H1 (cell line): ENCODE results near the gene LRP3. TPM values are rescaled to one million over a fixed set of nuclear protein-coding genes. Genes with fewer than 3 reads are reported as not detected.

ENCODE experiments used
- CTCF ChIA-PET: fragments of 300-600 bp; sonication (Branson Sonifier 250); formaldehyde crosslinking; loops from one replicate; lab custom pipeline; 2021; ENCODE audit not compliant: partially characterized antibody; lab: Charles Lee
- POLR2A ChIA-PET: fragments of 300-600 bp; sonication (Branson Sonifier 250); formaldehyde crosslinking; loops from one replicate; lab custom pipeline; 2021; ENCODE audit warnings: inconsistent platforms; ENCODE audit not compliant: partially characterized antibody; lab: Charles Lee
- DNase-seq, 2 experiments: peaks; one replicate each; pipeline versions ENCODE4 v3.0.0 to v3.0.0-alpha.2; 2010 to 2022; ENCODE audit warnings: low spot score in 2 of 2, low read depth in 1 of 2, mixed read lengths in 1 of 2
- FAIRE-seq: peaks from 2 replicates; lab custom pipeline; 2011; peaks lifted over from hg19 to GRCh38; lab: Jason Lieb, UNC
- H2AFZ ChIP-seq: 2 replicates; pipeline ENCODE4 v1.8.1; 2012; ENCODE audit warnings: low read length, inconsistent platforms
- H2AK5ac ChIP-seq: 2 replicates; pipeline ENCODE4 v1.6.1; 2013; ENCODE audit warnings: low read depth, low read length
- H2BK120ac ChIP-seq: replicated peaks from 2 replicates; pipeline ENCODE3; 2013; ENCODE audit warnings: low read depth, low read length, inconsistent platforms
- H2BK12ac ChIP-seq: 2 replicates; pipeline ENCODE4 v1.6.1; 2013; ENCODE audit warnings: low read depth, low read length
- H2BK15ac ChIP-seq: 2 replicates; pipeline ENCODE4 v1.6.1; 2013; ENCODE audit warnings: low read length
- H2BK20ac ChIP-seq: 2 replicates; pipeline ENCODE4 v1.6.1; 2013; ENCODE audit warnings: low read length
- H2BK5ac ChIP-seq: 2 replicates; pipeline ENCODE4 v1.6.1; 2013; ENCODE audit warnings: low read depth, low read length
- H3K14ac ChIP-seq: 2 replicates; pipeline ENCODE4 v1.6.1; 2013; ENCODE audit warnings: inconsistent platforms; ENCODE audit not compliant: insufficient read length
- H3K18ac ChIP-seq: 2 replicates; pipeline ENCODE4 v1.6.1; 2013; ENCODE audit warnings: low read length; ENCODE audit errors: extremely low read depth
- H3K23ac ChIP-seq: 2 replicates; pipeline ENCODE4 v1.6.1; 2013; ENCODE audit warnings: inconsistent platforms; ENCODE audit not compliant: insufficient read length
- H3K23me2 ChIP-seq: 2 replicates; pipeline ENCODE4 v1.6.1; 2013; ENCODE audit warnings: low read depth, low read length
- H3K27ac ChIP-seq: 2 replicates; pipeline ENCODE4 v1.6.1; 2011; ENCODE audit warnings: low read depth, low read length, inconsistent platforms
- H3K27me3 ChIP-seq, 4 experiments: replicated peaks in 1 of 4; 1 replicate in 1 of 4; 2 replicates in 3 of 4; pipeline versions ENCODE4 v1.6.1 to v1.8.1; 2011 to 2013; ENCODE audit warnings: low read length in 3 of 4, mild to moderate bottlenecking in 3 of 4, inconsistent platforms in 2 of 4, mixed read lengths in 2 of 4, moderate library complexity in 1 of 4; ENCODE audit not compliant: control insufficient read depth in 3 of 4, insufficient read depth in 3 of 4; ENCODE audit errors: extremely low read depth in 1 of 4
- H3K36me3 ChIP-seq, 4 experiments: 2 replicates each; pipeline versions ENCODE4 v1.6.1 to v1.8.1; 2011 to 2013; ENCODE audit warnings: mild to moderate bottlenecking in 4 of 4, low read length in 3 of 4, moderate library complexity in 2 of 4, control low read depth in 1 of 4, inconsistent platforms in 1 of 4; ENCODE audit not compliant: insufficient read depth in 4 of 4, control insufficient read depth in 2 of 4
- H3K4ac ChIP-seq: replicated peaks from 2 replicates; pipeline ENCODE3; 2013; ENCODE audit warnings: low read length, low read depth, mixed read lengths, inconsistent platforms; ENCODE audit not compliant: insufficient read length
- H3K4me1 ChIP-seq, 4 experiments: replicated peaks in 1 of 4; 1 replicate in 1 of 4; 2 replicates in 3 of 4; pipeline versions ENCODE4 v1.6.1 to v1.8.1; 2011 to 2013; ENCODE audit warnings: low read length in 3 of 4, inconsistent platforms in 2 of 4, mixed read lengths in 1 of 4; ENCODE audit not compliant: insufficient read depth in 4 of 4, control insufficient read depth in 3 of 4
- H3K4me2 ChIP-seq, 2 experiments: 2 replicates each; pipeline versions ENCODE4 v1.6.1 to v1.8.1; 2011 to 2013; ENCODE audit warnings: low read depth in 2 of 2, low read length in 2 of 2, control low read depth in 1 of 2, inconsistent platforms in 1 of 2, mild to moderate bottlenecking in 1 of 2; ENCODE audit not compliant: insufficient read depth in 1 of 2
- H3K4me3 ChIP-seq, 4 experiments: fragments of 200-600, 300-600 bp in 1 of 4; sonication (generic), shearing (Covaris generic), sonication (Bioruptor Twin) in 1 of 4; 2 replicates each; pipeline versions ENCODE4 v1.5.1 to v1.8.1; 2011 to 2016; ENCODE audit warnings: low read length in 4 of 4, low read depth in 3 of 4, control low read depth in 2 of 4, inconsistent platforms in 2 of 4, mild to moderate bottlenecking in 2 of 4, mixed read lengths in 1 of 4, moderate library complexity in 1 of 4; ENCODE audit not compliant: insufficient read depth in 2 of 4; ENCODE audit errors: extremely low read depth in 1 of 4
- H3K56ac ChIP-seq: replicated peaks from 2 replicates; pipeline ENCODE3; 2013; ENCODE audit warnings: low read depth, mild to moderate bottlenecking, mixed read lengths, low read length, inconsistent platforms; ENCODE audit not compliant: insufficient read length
- H3K79me1 ChIP-seq: 2 replicates; pipeline ENCODE4 v1.6.1; 2013; ENCODE audit warnings: low read depth, low read length, control low read depth
- H3K79me2 ChIP-seq, 2 experiments: 2 replicates each; pipeline versions ENCODE4 v1.6.1 to v1.8.1; 2012 to 2013; ENCODE audit warnings: low read length in 2 of 2, mild to moderate bottlenecking in 2 of 2, inconsistent platforms in 1 of 2; ENCODE audit not compliant: insufficient read depth in 2 of 2, control insufficient read depth in 1 of 2
- H3K9ac ChIP-seq, 4 experiments: replicated peaks in 1 of 4; 1 replicate in 1 of 4; 2 replicates in 3 of 4; pipeline versions ENCODE4 v1.6.1 to v1.8.1; 2011 to 2013; ENCODE audit warnings: low read depth in 3 of 4, low read length in 3 of 4, control low read depth in 2 of 4, mild to moderate bottlenecking in 2 of 4, moderate library complexity in 2 of 4, inconsistent platforms in 1 of 4; ENCODE audit errors: extremely low read depth in 1 of 4
- H3K9me3 ChIP-seq, 2 experiments: 2 replicates each; pipeline versions ENCODE4 v1.6.1 to v1.8.1; 2012 to 2013; ENCODE audit warnings: mild to moderate bottlenecking in 2 of 2, moderate library complexity in 2 of 2, control low read depth in 1 of 2, inconsistent platforms in 1 of 2, low read depth in 1 of 2, low read length in 1 of 2, mixed read lengths in 1 of 2; ENCODE audit not compliant: insufficient read depth in 2 of 2
- H4K20me1 ChIP-seq, 2 experiments: replicated peaks in 1 of 2; 2 replicates each; pipeline versions ENCODE3 to v1.8.1; 2011 to 2013; ENCODE audit warnings: inconsistent platforms in 2 of 2, low read length in 2 of 2, mild to moderate bottlenecking in 1 of 2; ENCODE audit not compliant: insufficient read depth in 2 of 2, control insufficient read depth in 1 of 2
- H4K5ac ChIP-seq: 2 replicates; pipeline ENCODE4 v1.6.1; 2013; ENCODE audit warnings: low read length, low read depth, mixed read lengths, inconsistent platforms; ENCODE audit not compliant: insufficient read length
- H4K8ac ChIP-seq: 2 replicates; pipeline ENCODE4 v1.8.0; 2013; ENCODE audit warnings: mild to moderate bottlenecking, moderate library complexity, low read length, inconsistent platforms; ENCODE audit not compliant: insufficient read depth; ENCODE audit errors: extremely low read depth
- H4K91ac ChIP-seq: replicated peaks from 2 replicates; pipeline ENCODE3; 2013; ENCODE audit warnings: low read length, mixed read lengths, inconsistent platforms; ENCODE audit not compliant: insufficient read length
- ASH2L ChIP-seq: fragments of 200-600, 300-600 bp; sonication (generic); IDR thresholded peaks from one replicate; pipeline ENCODE4 v1.7.1; 2017; ENCODE audit warnings: low read length
- SP1 ChIP-seq: IDR thresholded peaks from 2 replicates; pipeline ENCODE4 v1.6.1; 2011; ENCODE audit warnings: low read depth, low read length
- TBP ChIP-seq: IDR thresholded peaks from 2 replicates; pipeline ENCODE4 v1.6.1; 2011; ENCODE audit warnings: low read depth, low read length, improper control_type of control experiment
- WGBS, 2 experiments: shearing (Covaris generic) in 1 of 2; methylation state at CpG; one replicate each; pipeline versions ENCODE4 v1.1.6 to v1.1.7; 2013 to 2015; ENCODE audit warnings: low lambda C conversion rate in 2 of 2, mixed read lengths in 2 of 2, inconsistent platforms in 1 of 2, low coverage in 1 of 2, missing lambda C conversion rate in 1 of 2; ENCODE audit not compliant: insufficient replicate concordance in 2 of 2, insufficient coverage in 1 of 2, insufficient read length in 1 of 2; ENCODE audit errors: extremely low coverage in 1 of 2, missing lambda C conversion rate in 1 of 2; 5-methylcytosine and 5-hydroxymethylcytosine counted together
- polyA plus RNA-seq, 7 experiments: library from polyadenylated mRNA; depleted of rRNA in 3 of 7; stranded (reverse) in 5 of 7; unstranded in 2 of 7; fragments of >200 nt in 5 of 7; fragments of 200-250 nt in 2 of 7; gene quantifications; 1 replicate in 5 of 7; 2 replicates in 1 of 7; 4 replicates in 1 of 7; pipeline versions ENCODE4 v1.2.1 to v1.2.3, GENCODE V29; 2011 to 2013; ENCODE audit warnings: missing spikeins in 2 of 7, mixed read lengths in 2 of 7
- total RNA-seq: library from RNA; stranded (reverse); fragmentation: NEBNext Ultra II Directional; extraction: Animal tissue kit (Norgen Biotek cat#: 25700); gene quantifications from 2 replicates; pipeline ENCODE4 v1.2.1, GENCODE V29; 2021
- TF ChIP-seq, protein P1 (sequence below): IDR thresholded peaks from 2 replicates; pipeline ENCODE4 v1.6.1; 2012; ENCODE audit warnings: low read length, inconsistent platforms

LRP3 gene
- total and polyA plus RNA-seq, 2 of the 8 experiments (the other 6 are each of a cell fraction or from before 2014, with no cell fraction given) = 30.3 to 33.7 TPM

DNA sequence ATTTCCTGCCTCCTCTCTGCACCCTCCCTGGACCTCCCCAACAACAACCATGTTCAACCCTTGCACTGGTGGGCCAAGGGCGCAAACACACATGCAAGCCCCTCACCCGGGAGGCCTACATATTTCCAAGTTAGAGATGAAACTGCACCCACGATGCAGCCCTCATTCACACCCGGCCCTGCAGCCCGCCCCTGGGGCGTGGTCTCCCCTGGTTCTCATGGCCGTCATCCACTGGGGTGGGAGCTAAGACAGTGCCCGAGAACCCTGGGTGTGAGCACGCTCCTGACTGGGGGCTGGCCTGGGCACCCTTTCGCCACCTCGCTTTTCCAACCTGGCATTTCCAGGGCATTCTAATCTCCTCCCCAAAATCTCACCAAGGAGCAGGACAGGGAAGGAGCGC is 38.5 kb downstream of the LRP3 start:
- no peak overlapping the region for H4K5ac ChIP-seq
- H3K9me3 ChIP-seq = 0 out of 4 replicates have a peak, but pooled peaks cover 0 to 10% of the 10 kb centered on the region in 2 experiments
- WGBS, 2 experiments = 79% methylated on average over 12 of the region's 12 CpGs; no CpG with 5 or more reads in 1 of the 2 experiments
- H3K14ac ChIP-seq = no peak overlapping the region
- H2AK5ac ChIP-seq = peak overlapping the region; percentile 96
- no peaks in the 10 kb centered on the region for H3K36me3 ChIP-seq
- no peak overlapping the region for H4K91ac ChIP-seq
- H3K79me1 ChIP-seq = no peaks in the 10 kb centered on the region
- peaks cover 0 to under 1% (median 0%) of the 10 kb centered on the region in 4 experiments; a peak in 2 of 7 replicates for H3K27me3 ChIP-seq
- ChIA-PET POLR2A (no interaction called here), CTCF (no interaction called here)
- no peaks in the 10 kb centered on the region; a peak in 1 of 7 replicates for H3K4me1 ChIP-seq
- peaks cover 9% of the 10 kb centered on the region for H3K23me2 ChIP-seq
- no peak overlapping the region for H2BK20ac ChIP-seq
- H2BK15ac ChIP-seq = no peak overlapping the region
- H3K9ac ChIP-seq = no peak overlapping the region
- no peak overlapping the region for H3K56ac ChIP-seq
- no peaks in the 10 kb centered on the region for H3K79me2 ChIP-seq
- no peak overlapping the region for H2AFZ ChIP-seq
- H3K4me2 ChIP-seq = no peak overlapping the region
- no peak overlapping the region for H3K27ac ChIP-seq
- H3K4me3 ChIP-seq = no peak overlapping the region
- H3K23ac ChIP-seq = no peak overlapping the region
- peaks cover 0 to 6% of the 10 kb centered on the region in 2 experiments for H4K20me1 ChIP-seq
- no peak for FAIRE-seq
- 0 out of 2 replicates have a peak overlapping the region, but pooled peaks have one; percentile 63 for H2BK5ac ChIP-seq
- no peak for DNase-seq
- H3K4ac ChIP-seq = no peak overlapping the region
- peak overlapping the region; percentile 90 for H2BK12ac ChIP-seq
- no peak overlapping the region for H4K8ac ChIP-seq
- no peak overlapping the region for H3K18ac ChIP-seq
- H2BK120ac ChIP-seq = no peak overlapping the region
- TF ChIP-seq ASH2L (no peak), SP1 (no peak), TBP (no peak)
- TF ChIP-seq, protein P1, sequence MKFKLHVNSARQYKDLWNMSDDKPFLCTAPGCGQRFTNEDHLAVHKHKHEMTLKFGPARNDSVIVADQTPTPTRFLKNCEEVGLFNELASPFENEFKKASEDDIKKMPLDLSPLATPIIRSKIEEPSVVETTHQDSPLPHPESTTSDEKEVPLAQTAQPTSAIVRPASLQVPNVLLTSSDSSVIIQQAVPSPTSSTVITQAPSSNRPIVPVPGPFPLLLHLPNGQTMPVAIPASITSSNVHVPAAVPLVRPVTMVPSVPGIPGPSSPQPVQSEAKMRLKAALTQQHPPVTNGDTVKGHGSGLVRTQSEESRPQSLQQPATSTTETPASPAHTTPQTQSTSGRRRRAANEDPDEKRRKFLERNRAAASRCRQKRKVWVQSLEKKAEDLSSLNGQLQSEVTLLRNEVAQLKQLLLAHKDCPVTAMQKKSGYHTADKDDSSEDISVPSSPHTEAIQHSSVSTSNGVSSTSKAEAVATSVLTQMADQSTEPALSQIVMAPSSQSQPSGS = no peak
